Stimulated activated CD8-positive, alpha-beta memory T cell treated with anti-CD3 and anti-CD28 coated beads, Interleukin-15, amount 100 ng/mL, for 4 hours (primary cell): ENCODE data around the gene TOX3.

Experiments used
- DNase-seq, 2 donors: peaks; one replicate each; pipeline ENCODE4 v3.0.0-alpha.2; 2020; ENCODE audit warnings: low read depth in 2 of 2

TOX3 gene

DNA sequence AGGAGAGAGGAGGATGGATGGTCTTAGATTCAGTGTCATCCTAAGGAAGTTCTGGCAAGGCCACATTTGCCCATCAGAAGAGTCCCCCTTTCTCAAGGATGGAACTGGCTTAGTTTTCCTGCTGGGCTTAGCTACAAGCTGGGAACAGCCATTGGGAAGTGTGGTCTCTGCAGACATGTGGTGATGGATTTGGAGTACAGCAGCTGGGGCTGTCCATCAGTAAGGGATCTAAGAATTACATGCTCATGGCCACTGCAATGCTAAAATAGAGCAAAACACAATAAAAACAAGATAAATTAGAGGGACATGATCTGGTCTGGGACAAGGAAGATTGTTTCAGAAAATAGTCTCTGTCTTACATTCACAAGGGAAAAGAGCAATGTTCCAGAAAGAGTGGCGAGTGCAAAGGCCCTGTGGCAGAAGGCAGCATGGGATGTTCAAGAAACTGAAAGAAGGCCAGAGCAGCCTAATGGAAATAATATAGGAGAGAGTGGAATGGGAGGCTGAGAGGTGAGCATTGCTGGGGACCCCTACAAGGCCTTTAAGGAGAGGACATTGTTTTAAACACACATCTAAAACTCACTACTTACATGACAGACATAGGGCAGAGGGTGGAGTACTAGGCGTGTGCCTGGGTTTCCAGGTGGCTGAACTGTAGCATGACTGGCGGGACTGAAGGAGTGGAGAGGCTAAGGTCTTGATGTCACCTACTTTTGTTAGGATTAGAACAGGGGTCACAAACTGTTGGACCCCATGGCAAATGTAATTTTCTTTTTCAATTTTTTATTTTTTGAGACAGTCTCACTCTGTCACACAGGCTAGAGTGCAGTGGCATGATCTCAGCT is 17.0 kb upstream of the TOX3 start:
- no peak for DNase-seq

DNA sequence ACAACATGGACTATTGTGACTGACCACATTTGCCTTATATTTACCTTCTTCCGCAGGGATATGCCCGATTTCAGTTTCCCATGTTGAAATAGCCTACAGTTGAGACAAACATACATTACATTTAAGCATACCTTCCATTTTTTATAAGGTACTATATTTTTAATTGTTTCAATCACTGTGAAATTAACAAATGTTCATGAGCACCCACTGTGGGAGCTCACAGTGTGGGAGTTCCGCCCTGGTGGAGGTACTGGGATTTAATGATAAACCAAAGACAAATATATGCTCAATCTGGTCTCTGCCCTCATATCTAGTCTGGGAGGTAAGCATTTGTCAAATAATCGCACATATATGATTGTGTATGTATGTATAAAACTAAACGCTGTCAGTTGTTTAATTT is 15.8 kb upstream of the TOX3 start:
- DNase-seq, result no peak

- no peak for DNase-seq
Measured at GRCh38 chr16:52561910-52562741, 15.2 kb upstream of the TOX3 start.

- DNase-seq, result no peak
Measured at GRCh38 chr16:52558448-52558847, 11.5 kb upstream of the TOX3 start.

DNA sequence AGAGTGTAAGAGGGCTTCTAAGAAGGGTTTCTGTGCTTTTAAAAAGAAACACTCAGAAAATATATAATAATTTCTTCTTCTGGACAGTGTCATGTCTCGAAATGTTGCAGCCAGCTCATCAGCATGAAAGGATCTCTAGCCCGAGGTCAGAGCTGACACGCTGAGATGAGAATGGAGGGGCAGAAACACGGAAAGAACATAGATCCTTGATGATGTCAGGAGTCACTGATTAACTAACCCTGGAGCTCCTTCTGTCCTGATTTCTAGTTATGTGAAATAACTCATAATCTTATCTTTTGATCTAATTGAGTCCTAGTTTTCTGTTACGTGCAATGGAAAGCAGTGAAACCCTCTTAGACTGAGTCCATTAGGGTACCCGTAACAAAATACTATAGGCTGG is 10.3 kb upstream of the TOX3 start:
- no peak for DNase-seq

- DNase-seq, result no peak
Measured at GRCh38 chr16:52556083-52556482, 9.1 kb upstream of the TOX3 start.

DNA sequence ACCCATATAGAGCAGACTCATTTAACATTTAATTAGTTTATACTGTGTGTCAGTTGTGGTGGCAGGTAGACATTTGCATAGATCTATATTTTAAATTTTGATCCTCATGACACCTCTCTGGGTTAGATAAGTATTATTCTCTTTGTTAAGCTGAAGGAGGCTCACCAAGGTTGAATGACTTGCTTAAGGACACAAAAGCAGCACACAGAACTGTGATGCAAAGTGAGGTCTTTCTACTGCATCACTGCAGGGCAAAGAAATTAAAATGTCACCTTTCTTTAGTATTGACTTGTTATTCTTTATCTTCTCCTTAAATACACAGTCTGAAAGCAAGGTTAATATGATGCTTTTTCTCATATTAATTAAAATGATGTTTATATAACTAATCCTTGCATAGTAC is 8.6 kb upstream of the TOX3 start:
- no peak for DNase-seq

DNA sequence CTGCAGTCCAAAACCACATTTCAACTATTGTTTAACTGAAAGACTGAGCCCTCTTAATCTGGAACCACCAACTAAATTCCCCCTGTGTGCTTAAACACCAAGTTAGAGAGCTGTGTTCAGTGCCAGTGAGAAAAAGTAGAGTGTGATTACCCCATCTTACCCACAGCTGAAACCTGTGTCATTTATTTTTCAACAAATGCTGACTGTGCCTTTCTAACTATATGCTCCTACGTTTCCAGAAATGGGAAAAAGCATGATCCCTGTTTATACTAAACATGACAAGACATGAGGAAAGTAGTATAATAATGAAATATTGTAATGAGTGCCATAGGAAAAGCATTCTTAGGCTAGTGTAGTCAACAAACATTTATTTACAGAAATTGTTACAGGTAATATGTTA is 7.4 kb upstream of the TOX3 start:
- DNase-seq, result no peak

GRCh38 chr16:52553322-52553721 is 6.4 kb upstream of the TOX3 start:
- no peak for DNase-seq

DNA sequence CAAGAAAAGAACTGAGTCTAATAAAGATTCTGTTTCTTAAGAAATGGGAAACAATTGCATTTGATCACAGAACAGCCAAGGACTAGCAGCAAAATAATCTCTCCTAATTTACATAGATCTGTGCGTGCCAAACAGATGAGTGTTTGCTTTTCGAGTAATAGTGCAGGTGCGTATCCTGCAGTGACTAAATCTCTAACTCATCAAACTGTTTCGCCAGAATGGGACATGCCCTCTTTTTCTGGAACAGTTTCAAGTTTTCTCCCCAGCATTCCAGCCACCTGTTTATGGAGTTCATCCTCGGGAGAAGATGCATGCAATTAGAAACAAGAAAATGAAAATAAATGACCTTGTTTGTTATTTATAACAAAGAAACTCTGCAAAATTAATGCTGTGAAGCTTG is 5.7 kb upstream of the TOX3 start:
- DNase-seq, result no peak

DNA sequence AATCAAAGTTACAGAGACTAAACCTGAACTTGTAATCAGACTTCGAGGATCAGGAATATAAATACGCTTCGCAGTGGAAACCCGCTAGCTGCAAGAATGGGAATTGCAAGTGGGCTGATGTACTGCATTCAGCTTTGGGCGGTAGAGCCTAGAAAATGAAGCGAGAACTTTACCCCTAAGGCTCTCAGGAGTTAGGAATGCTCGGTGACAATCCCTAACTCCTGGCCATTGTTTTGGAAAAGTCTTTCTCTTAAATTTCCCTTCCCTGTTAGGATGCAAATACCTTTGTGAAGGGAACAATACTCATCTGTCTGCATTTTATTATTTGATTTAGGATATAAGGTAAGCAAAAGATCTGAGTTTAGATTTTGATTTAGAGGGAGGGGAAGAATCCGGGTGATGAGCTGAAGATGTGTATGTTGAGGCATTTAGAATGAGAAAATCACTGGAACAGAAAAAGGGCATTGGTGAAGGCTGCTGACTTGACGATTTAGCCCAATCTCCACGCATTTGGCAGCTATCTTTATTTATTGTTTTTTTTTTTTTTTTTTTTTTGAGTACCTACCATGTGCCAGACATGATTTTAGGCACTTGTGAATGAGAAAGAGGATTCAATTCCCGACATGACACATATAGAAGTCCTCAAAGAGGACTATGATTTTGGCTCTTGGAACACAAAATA is 2.2 kb upstream of the TOX3 start:
- no peak for DNase-seq

- no peak for DNase-seq
Measured at GRCh38 chr16:52548261-52549010, 1.5 kb upstream of the TOX3 start.

GRCh38 chr16:52547834-52548215 is 882 bp upstream of the TOX3 start:
- no peak for DNase-seq

DNA sequence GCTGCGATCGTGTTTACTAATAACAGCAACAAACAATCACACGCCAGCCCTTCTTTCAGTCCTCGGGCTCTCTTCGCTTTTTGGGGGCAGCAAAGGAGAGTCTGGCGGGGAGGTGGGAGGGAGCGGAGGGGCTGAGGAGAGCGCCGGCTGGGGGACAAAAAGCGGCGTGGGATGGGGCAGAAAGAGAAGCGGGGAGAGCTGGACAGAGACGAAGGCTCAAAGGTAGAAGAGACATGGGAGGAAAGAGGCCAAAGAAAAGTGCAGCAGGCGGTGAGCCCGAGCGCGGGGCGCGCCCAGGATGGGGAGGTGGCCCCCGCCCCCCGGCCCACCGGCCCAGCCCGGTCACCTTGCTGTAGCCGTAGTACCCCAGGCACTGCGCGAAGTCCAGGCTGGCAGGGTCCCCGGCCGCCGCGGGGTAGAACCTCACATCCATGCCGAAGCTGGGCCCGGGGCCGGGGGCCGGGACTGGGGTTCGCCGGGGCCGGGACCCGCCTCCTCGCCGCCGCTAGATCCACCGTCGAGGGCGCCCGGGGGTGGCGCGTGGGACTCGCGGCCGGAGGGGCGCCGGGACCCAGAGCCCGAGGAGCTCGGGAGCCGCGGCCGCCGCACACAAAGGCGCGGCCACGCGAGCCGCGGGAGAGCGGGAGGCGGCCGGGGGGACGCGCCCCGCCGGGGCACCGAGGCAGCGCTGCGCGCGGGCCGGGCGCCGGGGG is 496 bp downstream of the TOX3 start:
- no peak for DNase-seq

DNA sequence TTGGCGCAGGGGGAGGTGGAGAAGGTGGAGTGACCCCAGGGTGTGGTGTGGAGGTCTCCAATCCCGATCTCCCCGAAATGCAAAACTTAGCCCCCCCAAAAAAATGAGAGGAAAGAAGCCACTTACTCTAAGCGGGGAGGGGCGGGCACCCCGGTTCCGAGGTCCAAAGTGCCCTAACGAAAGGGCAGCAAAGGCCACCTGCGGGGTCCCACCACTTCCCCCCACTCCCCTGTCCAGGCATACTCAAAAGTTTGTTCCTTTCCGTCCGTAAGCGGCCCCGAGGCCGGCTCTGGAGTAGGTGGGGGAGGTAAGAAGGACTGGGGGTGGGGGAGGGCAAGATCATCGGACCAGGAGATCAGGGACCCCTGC is 1.1 kb downstream of the TOX3 start:
- DNase-seq, result no peak

- no peak for DNase-seq
Measured at GRCh38 chr16:52545222-52545897, 1.6 kb downstream of the TOX3 start.

- no peak for DNase-seq
Measured at GRCh38 chr16:52544703-52545102, 2.2 kb downstream of the TOX3 start.

DNA sequence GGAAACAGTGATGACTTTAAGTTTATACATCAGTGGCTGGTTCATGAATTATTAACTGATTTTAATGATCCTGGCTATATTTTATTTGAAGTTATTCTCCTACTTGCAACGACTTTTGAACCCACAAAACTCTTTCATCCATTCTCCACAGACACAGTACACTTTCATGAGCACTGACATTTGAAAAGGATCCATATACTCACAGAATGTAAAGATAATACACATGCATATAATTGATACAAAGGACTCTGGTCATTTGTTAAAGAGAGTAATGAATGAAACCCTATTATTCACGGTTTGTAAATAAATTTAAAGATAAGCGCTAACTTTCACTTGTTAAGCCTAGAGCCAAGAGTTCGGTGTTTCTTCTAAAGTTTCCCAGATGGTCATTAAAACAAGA is 3.3 kb downstream of the TOX3 start:
- no peak for DNase-seq

DNA sequence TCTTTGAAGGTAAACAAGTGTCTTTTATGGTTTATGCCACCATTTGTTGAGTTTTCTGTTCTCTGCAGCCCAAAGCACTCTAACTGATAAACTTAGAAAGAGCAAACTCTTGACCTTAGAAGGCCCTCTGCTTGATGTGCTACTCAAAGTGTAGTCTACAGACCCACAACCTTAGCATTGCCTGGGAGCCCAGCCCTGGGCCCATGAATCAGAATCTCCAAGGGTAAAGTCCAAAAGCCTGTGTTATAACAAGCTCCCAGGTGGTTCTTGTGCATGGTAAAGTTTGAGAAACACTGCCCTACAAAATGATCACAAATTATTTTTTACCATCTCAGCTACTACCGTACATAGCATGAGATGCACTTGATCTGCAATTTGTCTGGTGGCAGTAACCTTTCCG is 6.0 kb downstream of the TOX3 start:
- DNase-seq, result no peak

- DNase-seq, result no peak
Measured at GRCh38 chr16:52539191-52539590, 7.8 kb downstream of the TOX3 start.

GRCh38 chr16:52538511-52538910 is 8.4 kb downstream of the TOX3 start:
- DNase-seq, result no peak
